Measurements from ENCODE around the gene FSIP1.

- TF ChIP-seq, protein P1, sequence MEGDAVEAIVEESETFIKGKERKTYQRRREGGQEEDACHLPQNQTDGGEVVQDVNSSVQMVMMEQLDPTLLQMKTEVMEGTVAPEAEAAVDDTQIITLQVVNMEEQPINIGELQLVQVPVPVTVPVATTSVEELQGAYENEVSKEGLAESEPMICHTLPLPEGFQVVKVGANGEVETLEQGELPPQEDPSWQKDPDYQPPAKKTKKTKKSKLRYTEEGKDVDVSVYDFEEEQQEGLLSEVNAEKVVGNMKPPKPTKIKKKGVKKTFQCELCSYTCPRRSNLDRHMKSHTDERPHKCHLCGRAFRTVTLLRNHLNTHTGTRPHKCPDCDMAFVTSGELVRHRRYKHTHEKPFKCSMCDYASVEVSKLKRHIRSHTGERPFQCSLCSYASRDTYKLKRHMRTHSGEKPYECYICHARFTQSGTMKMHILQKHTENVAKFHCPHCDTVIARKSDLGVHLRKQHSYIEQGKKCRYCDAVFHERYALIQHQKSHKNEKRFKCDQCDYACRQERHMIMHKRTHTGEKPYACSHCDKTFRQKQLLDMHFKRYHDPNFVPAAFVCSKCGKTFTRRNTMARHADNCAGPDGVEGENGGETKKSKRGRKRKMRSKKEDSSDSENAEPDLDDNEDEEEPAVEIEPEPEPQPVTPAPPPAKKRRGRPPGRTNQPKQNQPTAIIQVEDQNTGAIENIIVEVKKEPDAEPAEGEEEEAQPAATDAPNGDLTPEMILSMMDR (IDR thresholded peaks at IDR 0.05): no peak
- TF ChIP-seq EP300 (IDR thresholded peaks at IDR 0.05): no peak
- TF ChIP-seq POLR2A (IDR thresholded peaks at IDR 0.05): no peak
Observed at GRCh38 chr15:39781967-39782302, 706 bp downstream of the FSIP1 start.

All from tibial nerve (tissue), 4 donors.